AG09319 (cell line): ENCODE measurements around the gene SLC34A3.

ENCODE experiments used
- DNase-seq: peaks from one replicate; pipeline ENCODE4 v3.0.0-alpha.2; 2010; ENCODE audit warnings: low read depth; ENCODE audit errors: extremely low read depth
- TF ChIP-seq, protein P1 (sequence below): IDR thresholded peaks from 2 replicates; pipeline ENCODE4 v1.5.1; 2011; ENCODE audit warnings: low read depth, mild to moderate bottlenecking, inconsistent platforms, low read length, moderate library complexity

SLC34A3 gene

DNA sequence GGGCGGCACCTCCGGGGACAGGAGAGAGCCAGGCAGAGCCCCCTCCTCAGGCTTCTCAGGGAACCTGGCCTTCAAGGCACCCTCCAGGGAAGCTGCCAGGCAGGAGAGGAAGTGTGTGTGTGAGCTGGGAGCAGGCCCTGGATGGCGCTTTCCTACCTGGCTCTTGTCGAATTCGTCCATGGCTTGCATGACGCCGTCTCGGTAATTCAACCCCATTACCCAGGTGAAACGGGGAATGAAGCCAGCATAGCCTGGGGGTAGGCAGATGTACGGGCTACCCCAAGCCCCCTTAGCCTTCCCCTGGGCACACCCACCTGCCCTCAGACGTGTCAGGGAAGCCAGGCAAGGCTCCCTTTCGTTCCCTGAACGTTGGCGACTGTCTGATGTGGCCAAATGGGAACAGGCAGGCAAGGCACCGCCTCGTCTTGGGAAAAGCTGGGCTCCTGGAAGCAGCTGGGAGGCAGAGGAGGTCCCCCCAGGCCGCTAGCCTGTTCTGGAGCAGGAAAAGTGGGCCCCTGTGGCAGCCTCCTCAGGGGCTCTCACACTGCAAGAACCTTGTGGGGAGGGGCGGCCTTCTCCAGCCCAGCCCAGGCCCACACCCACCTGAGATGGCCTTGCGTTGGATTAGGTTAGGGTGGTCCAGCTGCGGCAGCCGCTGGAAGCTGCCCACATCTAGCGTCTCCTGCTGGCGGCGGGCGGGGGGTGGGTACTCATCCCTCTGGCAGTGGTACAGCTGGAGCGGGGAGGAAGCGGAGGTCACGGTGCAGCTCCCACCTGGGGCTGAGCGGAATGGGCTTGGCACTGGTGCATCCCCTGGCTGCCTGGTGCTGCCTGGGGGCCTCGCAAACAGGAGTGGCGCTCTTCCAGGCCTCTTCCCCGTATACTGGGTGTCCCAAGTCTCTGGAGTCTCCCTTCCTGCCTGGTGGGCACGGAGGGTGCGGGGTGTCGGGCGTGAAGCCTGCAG lies 14.1 kb downstream of the SLC34A3 start:
- TF ChIP-seq, protein P1, sequence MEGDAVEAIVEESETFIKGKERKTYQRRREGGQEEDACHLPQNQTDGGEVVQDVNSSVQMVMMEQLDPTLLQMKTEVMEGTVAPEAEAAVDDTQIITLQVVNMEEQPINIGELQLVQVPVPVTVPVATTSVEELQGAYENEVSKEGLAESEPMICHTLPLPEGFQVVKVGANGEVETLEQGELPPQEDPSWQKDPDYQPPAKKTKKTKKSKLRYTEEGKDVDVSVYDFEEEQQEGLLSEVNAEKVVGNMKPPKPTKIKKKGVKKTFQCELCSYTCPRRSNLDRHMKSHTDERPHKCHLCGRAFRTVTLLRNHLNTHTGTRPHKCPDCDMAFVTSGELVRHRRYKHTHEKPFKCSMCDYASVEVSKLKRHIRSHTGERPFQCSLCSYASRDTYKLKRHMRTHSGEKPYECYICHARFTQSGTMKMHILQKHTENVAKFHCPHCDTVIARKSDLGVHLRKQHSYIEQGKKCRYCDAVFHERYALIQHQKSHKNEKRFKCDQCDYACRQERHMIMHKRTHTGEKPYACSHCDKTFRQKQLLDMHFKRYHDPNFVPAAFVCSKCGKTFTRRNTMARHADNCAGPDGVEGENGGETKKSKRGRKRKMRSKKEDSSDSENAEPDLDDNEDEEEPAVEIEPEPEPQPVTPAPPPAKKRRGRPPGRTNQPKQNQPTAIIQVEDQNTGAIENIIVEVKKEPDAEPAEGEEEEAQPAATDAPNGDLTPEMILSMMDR = no peak; the same call in 1 of the 2 replicates
- DNase-seq = no peak

DNA sequence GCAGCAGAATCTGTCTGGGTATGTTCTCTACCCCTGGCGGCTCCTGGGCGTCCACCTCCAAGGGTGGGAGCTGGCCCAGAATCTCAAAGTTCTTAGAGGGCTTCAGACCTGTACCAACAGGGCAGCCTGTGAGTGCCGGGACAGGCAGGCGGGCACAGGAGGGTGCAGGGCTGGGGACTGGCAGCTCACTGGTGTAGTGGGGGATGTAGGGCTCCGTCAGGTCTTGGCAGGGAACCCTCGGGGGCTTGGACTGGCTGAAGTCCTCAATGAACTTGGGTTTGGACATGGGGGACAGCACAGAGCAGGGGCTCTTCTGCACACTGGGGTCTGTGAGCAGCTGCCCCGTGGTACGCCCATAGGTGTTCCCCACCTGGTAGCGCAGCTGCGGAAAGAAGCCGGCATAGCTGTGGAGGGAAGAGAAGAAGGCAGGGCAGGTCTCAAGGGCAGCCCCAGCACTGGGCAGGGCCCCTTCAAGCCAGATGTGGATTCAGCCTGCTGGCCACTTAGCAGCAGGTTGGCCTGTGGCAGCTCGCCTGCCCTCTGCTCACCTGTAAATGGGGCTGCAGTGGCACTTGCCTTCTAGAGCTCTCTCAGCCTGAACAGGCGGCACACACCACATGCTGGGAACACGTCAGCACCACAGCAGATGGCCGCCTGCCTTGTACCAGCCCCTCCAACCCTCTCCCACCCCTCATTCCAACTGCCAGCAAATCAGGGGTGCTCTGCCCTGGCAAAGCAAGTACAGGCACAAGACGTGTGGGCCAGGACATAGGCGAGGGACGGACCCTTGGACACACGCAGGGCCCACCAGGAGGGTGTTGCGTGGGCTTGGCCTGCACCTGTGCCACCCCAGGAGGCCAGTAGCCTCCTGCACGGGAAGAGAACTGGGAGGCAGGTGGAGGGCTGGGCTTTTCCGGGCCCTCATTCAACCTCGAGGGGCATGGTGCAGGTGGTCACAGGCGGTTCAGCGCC lies 15.0 kb downstream of the SLC34A3 start:
- TF ChIP-seq, protein P1 = no peak
- DNase-seq = no peak

DNA sequence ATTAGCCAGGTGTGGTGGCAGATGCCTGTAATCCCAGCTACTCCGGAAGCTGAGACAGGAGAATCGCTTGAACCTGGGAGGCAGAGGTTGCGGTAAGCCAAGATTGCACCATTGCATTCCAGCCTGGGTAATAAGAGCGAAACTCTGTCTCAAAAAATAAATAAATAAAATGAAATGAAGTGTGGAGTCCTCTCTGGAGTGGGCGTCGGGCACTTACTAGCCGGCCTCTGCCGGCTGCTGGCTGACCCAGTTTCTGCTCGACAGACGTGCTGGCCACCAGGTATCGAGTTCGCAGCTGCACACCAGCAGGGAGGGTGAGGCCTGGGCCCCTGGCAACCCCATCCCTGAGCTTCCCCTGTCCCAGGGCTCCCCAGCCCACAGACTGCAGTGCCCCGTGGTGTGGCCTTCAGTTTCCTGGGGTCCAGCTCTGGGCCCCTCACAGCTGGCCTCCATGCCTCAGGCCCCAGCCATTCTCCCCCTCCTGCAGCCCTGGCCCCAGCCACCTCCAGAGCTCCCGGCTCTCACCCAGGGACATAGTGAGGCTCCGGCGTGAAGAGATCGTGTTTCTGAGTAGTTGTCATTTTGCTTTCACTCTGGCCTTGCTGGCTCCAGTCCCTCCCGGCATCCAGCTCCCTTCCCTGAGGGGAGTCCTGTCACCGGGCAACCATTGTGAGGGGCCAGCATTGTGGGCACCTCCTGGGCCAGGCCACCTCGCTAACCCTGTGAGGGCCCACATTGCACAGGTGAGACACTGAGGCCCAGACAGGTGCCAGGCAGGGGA lies 16.6 kb downstream of the SLC34A3 start:
- TF ChIP-seq, protein P1 = no peak
- DNase-seq = no peak

DNA sequence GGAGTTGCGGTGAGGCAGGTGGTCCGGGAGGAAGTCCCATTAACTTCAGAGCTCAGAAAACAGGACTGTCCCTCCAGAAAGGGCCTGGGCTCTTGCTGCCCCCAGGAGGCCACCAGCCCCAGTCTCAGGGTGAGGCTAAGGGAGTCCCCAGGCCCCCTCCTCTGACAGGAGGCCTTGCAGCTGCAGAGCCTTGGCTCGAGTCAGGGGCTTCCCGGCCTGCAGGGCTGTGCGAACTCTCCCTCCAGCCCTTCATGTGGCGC lies 17.1 kb downstream of the SLC34A3 start:
- TF ChIP-seq, protein P1 = no peak
- no peak for DNase-seq

DNA sequence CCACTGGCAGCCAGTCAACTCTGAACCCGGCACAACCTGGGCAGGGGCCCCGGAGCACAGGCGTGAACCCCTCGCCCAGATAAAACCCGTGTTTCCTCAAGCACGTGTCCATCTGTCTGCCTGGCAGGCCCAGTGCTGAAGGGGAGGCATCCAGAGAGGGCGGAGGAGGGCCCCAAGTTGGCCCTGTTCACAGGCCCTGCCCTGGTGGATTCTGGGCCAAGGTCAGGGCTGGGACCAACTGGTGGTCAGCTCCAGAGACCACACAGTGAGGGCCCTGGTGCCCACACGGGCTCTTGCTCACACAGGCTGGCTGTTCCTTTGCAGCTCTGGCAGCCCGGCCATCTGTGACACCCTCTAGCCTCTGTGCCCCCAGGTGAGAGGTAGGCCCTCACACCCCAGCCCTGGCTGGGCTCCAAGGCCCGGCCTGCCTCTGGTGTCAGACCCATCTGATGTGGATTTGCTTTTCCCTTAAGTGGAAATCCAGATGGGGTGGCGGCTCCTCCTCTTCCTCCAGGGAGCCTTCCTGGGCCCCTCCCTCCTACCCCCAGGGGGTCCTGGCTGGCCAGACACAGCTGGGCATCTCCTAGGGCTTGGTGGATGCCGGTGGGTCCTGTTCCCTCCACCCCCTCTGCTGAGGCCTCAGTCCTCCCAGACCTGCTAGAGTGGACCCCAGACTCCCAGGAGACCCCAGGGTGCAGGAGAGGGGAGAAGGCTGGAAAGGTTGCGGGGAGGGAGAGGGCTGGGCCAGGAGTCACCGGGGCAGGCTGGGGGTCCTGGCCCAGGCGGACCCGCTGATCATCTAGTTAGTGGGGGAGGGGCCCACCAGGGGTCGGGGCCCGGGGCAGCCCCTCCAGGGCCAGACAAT lies 19.9 kb downstream of the SLC34A3 start:
- TF ChIP-seq, protein P1 = no peak
- DNase-seq = no peak

DNA sequence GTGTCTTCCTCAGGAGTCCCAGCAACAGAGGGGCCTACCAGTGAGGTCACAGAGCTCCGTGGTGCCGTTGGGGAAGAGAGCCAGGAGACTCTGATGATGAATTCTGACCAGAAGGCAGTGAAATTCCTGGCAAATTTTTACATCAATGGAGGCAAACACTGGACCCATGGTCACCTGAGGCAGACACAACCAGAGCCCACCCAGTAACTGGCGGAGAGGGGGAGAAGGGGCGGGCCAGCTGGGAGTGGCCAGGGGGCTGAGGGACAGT lies 20.4 kb downstream of the SLC34A3 start, which contains the start of gene STPG3:
STPG3 (plus strand) TSS at position 93 of the 268 bp plus-strand sequence; CDS start at position 94, 1 bp downstream.
- no peak for DNase-seq
- TF ChIP-seq, protein P1 = no peak
